ENCODE measurements around the gene KLHDC9. TPM values are rescaled to one million over a fixed set of nuclear protein-coding genes. Genes with fewer than 3 reads are reported as not detected.

The KLHDC9 gene, protein sequence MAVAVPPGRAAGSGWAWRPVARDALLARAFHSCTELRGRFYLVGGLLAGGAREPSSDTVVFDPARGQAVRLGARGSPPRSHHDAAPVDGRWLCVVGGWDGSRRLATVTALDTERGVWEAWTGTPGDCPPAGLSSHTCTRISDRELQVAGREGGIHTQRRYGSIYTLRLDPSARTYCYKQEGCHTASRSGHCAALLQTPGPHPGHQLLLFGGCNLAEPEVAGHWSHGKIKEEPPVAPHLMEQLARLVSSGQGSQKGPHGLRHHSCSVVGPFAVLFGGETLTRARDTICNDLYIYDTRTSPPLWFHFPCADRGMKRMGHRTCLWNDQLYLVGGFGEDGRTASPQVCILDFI
- total RNA-seq = 1.1 and 2.6 TPM in 2 replicates

DNA sequence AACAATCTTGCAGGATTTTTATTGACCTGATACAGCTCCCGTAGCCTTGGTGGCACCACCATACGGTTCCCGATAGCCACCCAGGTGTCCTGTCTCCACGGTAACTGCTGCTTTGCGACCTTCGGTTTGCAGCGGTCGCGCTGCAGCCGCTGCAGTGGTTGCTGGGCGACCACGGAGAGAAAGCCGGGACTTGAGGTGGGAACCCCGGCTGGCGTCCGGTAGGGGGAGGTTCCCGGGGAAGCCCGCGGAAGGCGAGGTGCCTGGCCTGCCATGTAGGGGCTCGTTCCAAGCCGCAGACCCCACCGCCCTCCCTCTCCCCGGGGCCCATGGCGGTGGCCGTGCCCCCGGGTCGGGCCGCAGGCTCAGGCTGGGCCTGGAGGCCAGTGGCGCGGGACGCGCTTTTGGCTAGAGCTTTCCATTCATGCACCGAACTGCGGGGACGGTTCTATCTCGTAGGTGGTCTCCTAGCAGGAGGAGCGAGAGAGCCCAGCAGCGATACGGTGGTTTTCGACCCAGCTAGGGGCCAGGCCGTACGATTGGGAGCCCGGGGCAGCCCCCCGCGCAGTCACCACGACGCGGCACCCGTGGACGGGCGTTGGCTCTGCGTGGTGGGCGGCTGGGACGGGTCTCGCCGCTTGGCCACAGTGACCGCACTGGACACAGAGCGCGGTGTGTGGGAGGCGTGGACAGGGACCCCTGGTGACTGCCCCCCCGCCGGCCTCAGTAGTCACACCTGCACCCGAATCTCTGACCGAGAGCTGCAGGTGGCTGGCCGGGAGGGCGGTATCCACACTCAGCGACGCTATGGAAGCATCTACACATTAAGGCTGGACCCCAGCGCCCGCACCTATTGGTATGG lies at the start of gene KLHDC9:
Gene KLHDC9 (plus strand): TSS at position 152 of the 859 bp plus-strand sequence. CDS start 175 bp downstream, at position 327.

DNA sequence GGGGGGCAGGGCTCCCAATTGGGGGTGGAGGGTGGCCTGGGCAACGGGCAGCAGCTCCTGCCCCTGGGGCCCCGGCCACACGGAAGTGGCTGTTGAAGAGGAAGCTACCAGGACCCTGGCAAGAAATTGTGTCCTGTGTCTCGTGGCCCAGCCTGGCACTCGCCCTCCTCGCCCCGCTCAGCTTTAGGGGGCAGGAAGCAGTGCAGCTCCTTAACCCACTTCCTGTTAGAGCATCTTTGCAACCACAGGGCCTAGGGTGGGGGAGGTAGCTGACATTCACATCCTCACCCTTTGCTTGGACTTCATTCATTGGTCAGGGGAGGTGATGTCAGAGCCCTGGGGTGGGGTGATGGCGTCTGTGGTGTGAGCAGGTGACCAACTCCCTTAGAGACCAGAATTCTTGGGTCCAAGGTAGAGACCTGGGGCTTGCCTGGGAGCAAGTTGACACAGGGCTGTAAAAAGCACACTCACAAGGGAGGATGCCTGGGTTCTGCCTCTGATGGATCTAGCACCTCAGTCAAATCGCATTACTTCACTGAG lies 28.4 kb upstream of the KLHDC9 start, which contains the start of gene ARHGAP30:
Gene ARHGAP30 (minus strand): TSS at position 161 of the 540 bp plus-strand sequence. CDS start 267 bp downstream, outside the sequence.

DNA sequence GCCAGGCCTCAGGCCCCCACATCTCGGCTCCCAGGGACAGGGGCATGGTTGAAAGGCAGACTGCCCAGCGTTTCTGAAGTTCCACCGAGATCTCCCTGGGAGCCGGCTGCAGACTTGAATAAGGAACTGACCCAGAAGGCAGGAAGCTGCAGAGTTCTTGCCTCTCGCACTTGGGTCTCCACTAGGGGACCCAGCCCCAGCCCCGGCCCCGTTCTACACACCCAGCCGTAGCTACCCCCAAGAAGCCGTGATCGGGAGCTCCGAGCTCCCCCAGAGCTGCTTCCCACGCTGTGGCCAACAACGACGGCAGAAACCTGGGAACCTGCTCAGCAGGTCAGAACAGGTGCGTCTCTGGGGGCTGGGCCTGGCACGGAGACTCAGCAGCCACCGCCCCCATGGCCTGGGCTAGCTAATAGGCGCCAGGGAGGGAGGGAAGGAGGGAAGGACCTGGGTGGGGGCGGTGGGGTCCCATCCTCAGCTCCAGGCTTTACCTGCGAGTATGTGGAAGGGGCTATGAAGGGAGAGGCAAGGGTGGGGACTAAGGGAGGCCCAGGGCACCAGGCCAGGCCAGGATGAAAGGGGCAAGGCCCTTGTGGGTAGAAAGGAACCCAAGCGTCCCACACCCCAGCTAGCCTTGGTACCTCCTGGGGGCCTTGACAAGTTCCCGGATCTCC lies 8.8 kb upstream of the KLHDC9 start, which contains the start of gene NECTIN4:
Gene NECTIN4 (minus strand): TSS at position 308 of the 674 bp plus-strand sequence. CDS start 262 bp downstream, at position 46.

DNA sequence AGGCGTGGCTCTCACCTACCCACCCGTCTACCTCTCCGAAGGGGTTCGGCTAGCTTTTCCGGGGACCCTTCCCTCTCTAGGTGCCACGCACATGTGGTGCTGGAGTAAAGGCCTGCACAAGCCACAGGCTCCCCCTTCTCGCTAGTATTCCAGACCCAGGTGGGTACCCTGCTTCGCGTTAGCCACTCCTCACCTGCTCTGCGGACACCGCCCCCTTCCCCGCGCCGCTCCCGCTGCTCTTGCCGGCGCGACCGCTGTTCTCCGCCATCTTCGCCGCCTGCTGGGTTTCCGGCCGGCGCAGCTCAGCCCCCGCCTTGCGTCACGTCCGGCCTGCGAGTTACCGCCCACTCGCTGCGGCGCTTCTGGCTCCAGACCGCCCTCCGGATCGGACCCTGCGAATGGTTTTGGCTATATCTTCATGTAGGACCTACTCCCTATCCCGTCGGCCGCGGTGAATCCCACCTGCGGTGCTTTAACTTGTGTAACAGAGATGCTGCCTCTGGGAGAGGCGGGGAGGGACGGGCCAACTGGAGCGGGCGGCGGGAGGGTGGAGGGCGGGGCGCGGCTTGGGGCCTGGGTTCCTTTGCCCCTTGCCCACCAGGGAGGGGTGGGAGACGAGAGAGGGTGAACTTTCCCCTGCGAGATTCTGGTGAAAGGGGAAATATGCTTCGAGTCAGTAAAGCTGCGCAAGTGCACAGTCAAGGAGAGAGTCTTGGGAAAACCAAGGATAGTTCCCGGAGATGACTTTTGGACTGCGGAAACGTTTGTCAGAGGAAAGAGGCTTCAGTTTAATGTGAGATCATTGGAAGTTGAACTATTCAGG lies 19.8 kb downstream of the KLHDC9 start, which contains the start of the genes NIT1 and PFDN2:
Gene NIT1 (plus strand): TSS at position 347 of the 823 bp plus-strand sequence. CDS start 72 bp downstream, at position 419.
Gene PFDN2 (minus strand): TSS at position 279 of the 823 bp plus-strand sequence. CDS start 11 bp downstream, at position 268.

DNA sequence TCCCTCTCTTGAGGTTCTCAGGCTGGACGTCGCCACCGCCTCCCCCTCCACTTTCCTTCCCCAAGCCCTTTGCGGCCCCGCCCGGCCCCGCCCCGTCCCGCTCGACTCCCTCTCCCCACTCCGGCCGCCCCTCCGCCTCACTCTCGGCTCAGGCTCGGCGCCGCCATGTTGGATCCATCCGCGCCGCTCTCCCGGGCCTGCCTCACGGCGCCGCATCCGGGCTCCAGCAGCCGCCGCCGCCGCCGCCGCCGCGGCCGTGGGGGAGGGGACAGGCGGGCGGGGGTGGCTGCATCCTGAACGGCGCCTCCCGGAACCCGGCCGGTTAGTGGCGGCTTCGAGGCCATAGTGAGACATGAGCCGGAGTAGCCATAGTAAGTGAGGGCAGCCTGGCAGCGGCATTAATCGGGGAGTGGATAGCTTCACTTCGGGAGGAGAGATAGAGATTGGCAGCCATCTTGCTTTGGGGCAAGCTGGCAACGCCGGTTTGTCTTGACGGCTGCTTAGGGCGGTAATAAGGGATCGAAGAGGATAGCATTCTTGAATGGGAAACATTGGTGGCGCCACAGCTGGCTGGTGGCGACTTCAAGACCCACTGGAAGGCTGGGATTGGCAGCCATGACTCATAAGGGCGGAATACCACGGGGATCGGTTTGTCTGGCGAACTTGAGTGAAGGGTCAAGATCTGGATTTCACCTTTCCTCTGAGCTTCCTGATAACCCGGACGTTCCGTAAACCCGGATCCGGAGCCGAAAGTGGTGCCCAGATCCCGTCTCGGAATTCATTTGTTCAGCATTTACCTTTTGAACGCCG lies 34.5 kb downstream of the KLHDC9 start, which contains the start of gene DEDD:
Gene DEDD (minus strand): TSS at position 258 of the 810 bp plus-strand sequence. CDS start 8,205 bp downstream, outside the sequence.

Other genes starting within 250 kb of the KLHDC9 start
- not detected in 2 replicates for gene CD244, start 235.5 kb upstream of the KLHDC9 start, total RNA-seq
- gene ITLN1, start 213.2 kb upstream of the KLHDC9 start, total RNA-seq = not detected in 2 replicates
- gene ITLN2, start 143.6 kb upstream of the KLHDC9 start, total RNA-seq = not detected in 2 replicates
- gene F11R, start 77.2 kb upstream of the KLHDC9 start, total RNA-seq = 67.0 and 77.2 TPM in 2 replicates
- gene TSTD1, start 59.4 kb upstream of the KLHDC9 start, total RNA-seq = 1.5 TPM in 1 of 2 replicates, not detected in the other
- gene USF1, start 52.4 kb upstream of the KLHDC9 start, total RNA-seq = 59.0 and 59.1 TPM in 2 replicates
- 0.13 and 0.20 TPM in 2 replicates for gene ARHGAP30, start 28.5 kb upstream of the KLHDC9 start, total RNA-seq
- 0.47 and 0.54 TPM in 2 replicates for gene NECTIN4, start 8.8 kb upstream of the KLHDC9 start, total RNA-seq
- 63.7 and 71.8 TPM in 2 replicates for gene PFDN2, start 19.7 kb downstream of the KLHDC9 start, total RNA-seq
- gene NIT1, start 19.7 kb downstream of the KLHDC9 start, total RNA-seq = 20.9 and 27.4 TPM in 2 replicates
- 19.4 and 31.8 TPM in 2 replicates for gene DEDD, start 34.3 kb downstream of the KLHDC9 start, total RNA-seq
- 72.6 and 84.7 TPM in 2 replicates for gene UFC1, start 55.6 kb downstream of the KLHDC9 start, total RNA-seq
- 5.7 and 7.1 TPM in 2 replicates for gene USP21, start 61.1 kb downstream of the KLHDC9 start, total RNA-seq
- gene PPOX, start 68.1 kb downstream of the KLHDC9 start, total RNA-seq = 10.7 and 12.0 TPM in 2 replicates
- gene B4GALT3, start 79.1 kb downstream of the KLHDC9 start, total RNA-seq = 30.5 and 39.7 TPM in 2 replicates
- 26.7 and 28.6 TPM in 2 replicates for gene ADAMTS4, start 100.7 kb downstream of the KLHDC9 start, total RNA-seq
- 102 and 119 TPM in 2 replicates for gene NDUFS2, start 104.0 kb downstream of the KLHDC9 start, total RNA-seq
- not detected in 2 replicates for gene FCER1G, start 116.9 kb downstream of the KLHDC9 start, total RNA-seq
- not detected in 2 replicates for gene APOA2, start 125.3 kb downstream of the KLHDC9 start, total RNA-seq
- gene TOMM40L, start 127.7 kb downstream of the KLHDC9 start, total RNA-seq = 21.1 and 22.1 TPM in 2 replicates
- gene NR1I3, start 139.8 kb downstream of the KLHDC9 start, total RNA-seq = not detected in 2 replicates
- not detected in 2 replicates for gene PCP4L1, start 160.4 kb downstream of the KLHDC9 start, total RNA-seq
- 1.8 and 2.1 TPM in 2 replicates for gene MPZ, start 211.6 kb downstream of the KLHDC9 start, total RNA-seq
- gene SDHC, start 216.0 kb downstream of the KLHDC9 start, total RNA-seq = 40.2 and 58.0 TPM in 2 replicates

Data from mammary microvascular endothelial cell (primary cell).